ENCODE data around the gene DNAI2.

DNA sequence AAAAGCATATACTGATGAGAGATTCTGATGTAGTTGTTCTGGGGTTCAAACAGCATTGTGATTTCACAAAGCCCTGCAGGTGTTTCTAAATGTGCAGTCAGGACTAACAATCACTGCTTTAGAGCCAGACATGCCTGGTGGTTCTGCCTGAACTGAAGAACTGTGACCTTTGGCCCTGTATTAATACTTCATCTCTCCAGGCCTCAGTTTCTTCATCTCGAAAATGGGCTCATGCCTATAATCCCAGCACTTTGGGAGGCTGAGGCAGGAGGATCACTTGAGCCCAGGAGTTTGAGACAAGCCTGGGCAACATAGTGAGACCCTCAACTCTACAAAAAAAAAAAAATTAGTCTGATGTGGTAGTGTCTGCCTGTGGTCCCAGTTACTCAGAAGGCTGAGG, 3.9 kb downstream of the DNAI2 start:
- TF ChIP-seq, protein P1, sequence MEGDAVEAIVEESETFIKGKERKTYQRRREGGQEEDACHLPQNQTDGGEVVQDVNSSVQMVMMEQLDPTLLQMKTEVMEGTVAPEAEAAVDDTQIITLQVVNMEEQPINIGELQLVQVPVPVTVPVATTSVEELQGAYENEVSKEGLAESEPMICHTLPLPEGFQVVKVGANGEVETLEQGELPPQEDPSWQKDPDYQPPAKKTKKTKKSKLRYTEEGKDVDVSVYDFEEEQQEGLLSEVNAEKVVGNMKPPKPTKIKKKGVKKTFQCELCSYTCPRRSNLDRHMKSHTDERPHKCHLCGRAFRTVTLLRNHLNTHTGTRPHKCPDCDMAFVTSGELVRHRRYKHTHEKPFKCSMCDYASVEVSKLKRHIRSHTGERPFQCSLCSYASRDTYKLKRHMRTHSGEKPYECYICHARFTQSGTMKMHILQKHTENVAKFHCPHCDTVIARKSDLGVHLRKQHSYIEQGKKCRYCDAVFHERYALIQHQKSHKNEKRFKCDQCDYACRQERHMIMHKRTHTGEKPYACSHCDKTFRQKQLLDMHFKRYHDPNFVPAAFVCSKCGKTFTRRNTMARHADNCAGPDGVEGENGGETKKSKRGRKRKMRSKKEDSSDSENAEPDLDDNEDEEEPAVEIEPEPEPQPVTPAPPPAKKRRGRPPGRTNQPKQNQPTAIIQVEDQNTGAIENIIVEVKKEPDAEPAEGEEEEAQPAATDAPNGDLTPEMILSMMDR (IDR thresholded peaks at IDR 0.05) = no peak
- TF ChIP-seq, protein P2, sequence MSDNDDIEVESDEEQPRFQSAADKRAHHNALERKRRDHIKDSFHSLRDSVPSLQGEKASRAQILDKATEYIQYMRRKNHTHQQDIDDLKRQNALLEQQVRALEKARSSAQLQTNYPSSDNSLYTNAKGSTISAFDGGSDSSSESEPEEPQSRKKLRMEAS (CRISPR knock-in tag; IDR thresholded peaks at IDR 0.05) = no peak
- TF ChIP-seq FOXK1 (CRISPR knock-in tag; IDR thresholded peaks at IDR 0.05) (no peak), RORB (CRISPR knock-in tag; IDR thresholded peaks at IDR 0.05) (no peak)

All from WTC11 (cell line).